ENCODE results near the gene SLC29A1. TPM values are rescaled to one million over a fixed set of nuclear protein-coding genes. Genes with fewer than 3 reads are reported as not detected.

SLC29A1 gene
- total and polyA plus RNA-seq, 2 donors (not counting 1 experiment from before 2014, with no cell fraction given): 6.0 to 7.3 TPM

- POLR2A ChIA-PET: interaction anchor here (0.6 to 5.0 kb wide), 4 partner anchors 13 to 33 kb away, joined by 3 to 52 read pairs (median 8); partner anchors contain the start of genes HSP90AB1 and SLC35B2
- Mint-ChIP-seq H3K27me3 (no peaks in the 10 kb centered on the region), H3K4me3 (peak overlapping the region; percentile 88), H3K9me3 (ENCODE audit: insufficient read depth) (no peaks in the 10 kb centered on the region), H3K27ac (no peak overlapping the region), H3K4me1 (peaks cover 30% of the 10 kb centered on the region)
- ATAC-seq (ENCODE audit: low read depth): no peak
- Histone ChIP-seq H3K27ac (ENCODE audit: low read length in 2 of 2) (no peak overlapping the region), H3K4me3 (ENCODE audit: control extremely low read depth in 1 of 5, extremely low read depth in 1 of 5, insufficient read depth in 1 of 5, low read depth in 2 of 5, low read length in 4 of 5) (peak overlapping the region; percentile 16 to 68 (median 58)), H3K79me2 (ENCODE audit: control insufficient read depth, insufficient read depth, low read length) (peaks cover 5% of the 10 kb centered on the region), H2AFZ (ENCODE audit: insufficient read depth, low read depth, low read length, poor library complexity, severe bottlenecking) (peak overlapping the region; percentile 88), H3K4me1 (ENCODE audit: control insufficient read depth in 2 of 2, insufficient read depth in 2 of 2, low read length in 2 of 2) (peaks cover 17 to 33% of the 10 kb centered on the region in 2 donors), H3K9ac (ENCODE audit: low read length) (peak overlapping the region; percentile 71), H3K4me2 (replicated peaks; ENCODE audit: low read depth, low read length, poor library complexity, severe bottlenecking) (peak overlapping the region; percentile 97), H3K27me3 (replicated peaks in 1 of 4; ENCODE audit: control extremely low read depth in 1 of 4, control insufficient read depth in 3 of 4, insufficient read depth in 4 of 4, low read length in 3 of 4) (peaks cover 0 to 2% (median 0%) of the 10 kb centered on the region in 4 experiments), H4K20me1 (ENCODE audit: control insufficient read depth, insufficient read depth, low read length, poor library complexity, severe bottlenecking) (no peaks in the 10 kb centered on the region), H3K36me3 (replicated peaks in 1 of 2; ENCODE audit: control extremely low read depth in 1 of 2, control insufficient read depth in 1 of 2, extremely low read depth in 1 of 2, insufficient read depth in 2 of 2, low read length in 1 of 2) (no peaks in the 10 kb centered on the region), H3K9me3 (ENCODE audit: control extremely low read depth in 1 of 3, control insufficient read depth in 2 of 3, insufficient read depth in 1 of 3, low read length in 2 of 3) (no peaks in the 10 kb centered on the region)
- 25% methylated on average over 8 of the region's 18 CpGs for WGBS (ENCODE audit: insufficient coverage)
- peak; percentile 47 for DNase-seq
- TF ChIP-seq EZH2 (IDR thresholded peaks at IDR 0.05; ENCODE audit: borderline replicate concordance, insufficient read depth, low read depth, low read length, poor library complexity, severe bottlenecking): no peak
- TF ChIP-seq, protein P1, sequence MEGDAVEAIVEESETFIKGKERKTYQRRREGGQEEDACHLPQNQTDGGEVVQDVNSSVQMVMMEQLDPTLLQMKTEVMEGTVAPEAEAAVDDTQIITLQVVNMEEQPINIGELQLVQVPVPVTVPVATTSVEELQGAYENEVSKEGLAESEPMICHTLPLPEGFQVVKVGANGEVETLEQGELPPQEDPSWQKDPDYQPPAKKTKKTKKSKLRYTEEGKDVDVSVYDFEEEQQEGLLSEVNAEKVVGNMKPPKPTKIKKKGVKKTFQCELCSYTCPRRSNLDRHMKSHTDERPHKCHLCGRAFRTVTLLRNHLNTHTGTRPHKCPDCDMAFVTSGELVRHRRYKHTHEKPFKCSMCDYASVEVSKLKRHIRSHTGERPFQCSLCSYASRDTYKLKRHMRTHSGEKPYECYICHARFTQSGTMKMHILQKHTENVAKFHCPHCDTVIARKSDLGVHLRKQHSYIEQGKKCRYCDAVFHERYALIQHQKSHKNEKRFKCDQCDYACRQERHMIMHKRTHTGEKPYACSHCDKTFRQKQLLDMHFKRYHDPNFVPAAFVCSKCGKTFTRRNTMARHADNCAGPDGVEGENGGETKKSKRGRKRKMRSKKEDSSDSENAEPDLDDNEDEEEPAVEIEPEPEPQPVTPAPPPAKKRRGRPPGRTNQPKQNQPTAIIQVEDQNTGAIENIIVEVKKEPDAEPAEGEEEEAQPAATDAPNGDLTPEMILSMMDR (IDR thresholded peaks at IDR 0.05): no peak
- CTCF ChIA-PET: interaction anchor here (0.7 to 3.1 kb wide), 16 partner anchors 10 to 128 kb away, joined by 3 to 22 read pairs (median 5); partner anchors contain the start of genes HSP90AB1, MRPL14 and TMEM63B
- intact Hi-C loops (cut with micrococcal nuclease): loop anchor here (5.0 kb wide), 2 partner anchors 52 to 163 kb away; partner anchors contain the start of gene CDC5L
Measured at GRCh38 chr6:44224029-44224964, 902 bp downstream of the SLC29A1 start.
